ENCODE data around the gene SLITRK5. TPM values are rescaled to one million over a fixed set of nuclear protein-coding genes. Genes with fewer than 3 reads are reported as not detected.

Gene SLITRK5
- total and polyA plus RNA-seq, 9 of the 15 experiments (the other 6 are each of a cell fraction or from before 2014, with no cell fraction given) = under 0.01 TPM; not detected in 8

- CTCF ChIA-PET (ENCODE audit: low intra/inter-chr PET ratio) = no interaction called here
These were observed 808 bp downstream of the SLITRK5 start for GRCh38 chr13:87671753-87672605.

More at GRCh38 chr13:87671753-87672605, 808 bp downstream of the SLITRK5 start:
- DNase-seq (ENCODE audit: extremely low read depth in 1 of 4, low spot score in 3 of 4) = no peak
- no peaks in the 10 kb centered on the region for H3K9me3 ChIP-seq (replicated peaks; ENCODE audit: control insufficient read depth, insufficient read depth, low read depth, low read length)
- POLR2A ChIA-PET = no interaction called here
- no peaks in the 10 kb centered on the region for H3K79me2 ChIP-seq (ENCODE audit: control insufficient read depth, insufficient read depth, low read length)
- no peaks in the 10 kb centered on the region for H3K9me1 ChIP-seq (ENCODE audit: control insufficient read depth, insufficient read depth, low read length)
- no peaks in the 10 kb centered on the region for H3K27me3 ChIP-seq (ENCODE audit: control insufficient read depth in 2 of 2, insufficient read depth in 2 of 2, low read length in 2 of 2)
- no peak overlapping the region for H3K9ac ChIP-seq (ENCODE audit: insufficient read depth in 1 of 2, low read depth in 2 of 2, low read length in 2 of 2)
- in situ Hi-C loops (cut with MboI) (no loop called here), intact Hi-C loops (cut with micrococcal nuclease) (no loop called here)
- H3K27ac ChIP-seq (ENCODE audit: extremely low read depth, low read depth, low read length) = no peak overlapping the region
- FAIRE-seq = no peak
- H3K4me1 ChIP-seq (replicated peaks in 1 of 2; ENCODE audit: control insufficient read depth in 2 of 2, insufficient read depth in 2 of 2, low read length in 2 of 2) = no peaks in the 10 kb centered on the region
- BruUV-seq (replicated peaks) = no TSS peak
- H2AFZ ChIP-seq (ENCODE audit: low read depth, low read length) = no peak overlapping the region
- H3K4me3 ChIP-seq = no peak overlapping the region
- no peaks in the 10 kb centered on the region for H3K36me3 ChIP-seq (ENCODE audit: control insufficient read depth, insufficient read depth, low read length)
- no peaks in the 10 kb centered on the region for H4K20me1 ChIP-seq (replicated peaks; ENCODE audit: control insufficient read depth, insufficient read depth, low read length)
- ATAC-seq = no peak
- TF ChIP-seq ZNF57 (CRISPR knock-in tag; IDR thresholded peaks at IDR 0.05) = no peak
- TF ChIP-seq ETS1 (conservative IDR thresholded peaks at IDR 0.05; ENCODE audit: control insufficient read depth, low read depth, low read length) = no peak
- TF ChIP-seq LEF1 (IDR thresholded peaks at IDR 0.05) = no peak
- no peak for TF ChIP-seq HCFC1 (IDR thresholded peaks at IDR 0.05; ENCODE audit: low read depth, low read length)
- TF ChIP-seq NFIX (CRISPR knock-in tag; IDR thresholded peaks at IDR 0.05; ENCODE audit: low read depth) = no peak
- no peak for TF ChIP-seq NCOA2 (IDR thresholded peaks at IDR 0.05; ENCODE audit: partially characterized antibody in 2 of 2)
- no peak for TF ChIP-seq CGGBP1 (CRISPR knock-in tag; IDR thresholded peaks at IDR 0.05)
- TF ChIP-seq JUN (IDR thresholded peaks at IDR 0.05; ENCODE audit: borderline replicate concordance, low read depth, low read length) = no peak
- TF ChIP-seq JUN (CRISPR knock-in tag; IDR thresholded peaks at IDR 0.05; ENCODE audit: borderline replicate concordance) = no peak
- no peak for TF ChIP-seq PURB (CRISPR knock-in tag; IDR thresholded peaks at IDR 0.05; ENCODE audit: low read depth)
- no peak for TF ChIP-seq TSC22D4 (tag; IDR thresholded peaks at IDR 0.05)
- TF ChIP-seq HDGF (IDR thresholded peaks at IDR 0.05) = no peak
- TF ChIP-seq CHD2 (IDR thresholded peaks at IDR 0.05; ENCODE audit: low read depth, low read length) = no peak
- no peak for TF ChIP-seq SAFB (IDR thresholded peaks at IDR 0.05; ENCODE audit: borderline replicate concordance, low read depth, low read length)
- TF ChIP-seq KLF1 (tag; IDR thresholded peaks at IDR 0.05) = no peak
- no peak for TF ChIP-seq FOXJ3 (CRISPR knock-in tag; IDR thresholded peaks at IDR 0.05)
- no peak for TF ChIP-seq SNAPC5 (CRISPR knock-in tag; IDR thresholded peaks at IDR 0.05)
- TF ChIP-seq ATF7 (IDR thresholded peaks at IDR 0.05) = no peak
- no peak for TF ChIP-seq ZNF124 (CRISPR knock-in tag; IDR thresholded peaks at IDR 0.05)
- H3K4me2 ChIP-seq (ENCODE audit: insufficient read depth, low read length) = no peak overlapping the region
- no CpG with 5 or more reads among the region's 89 CpGs for WGBS (ENCODE audit: insufficient coverage, low coverage, missing lambda C conversion rate)
